ENCODE results near the gene AMY2B. TPM values are rescaled to one million over a fixed set of nuclear protein-coding genes. Genes with fewer than 3 reads are reported as not detected.

Gene AMY2B
- total RNA-seq, 1 donor from 2014 or later, result 2.4 TPM

- TF ChIP-seq CTCF (IDR thresholded peaks at IDR 0.05), result no peak
- peak; percentile 61 for DNase-seq (ENCODE audit: low spot score)
- Mint-ChIP-seq H3K4me3 (ENCODE audit: unreplicated experiment) (no peak overlapping the region), H3K4me1 (ENCODE audit: low read depth) (peaks cover 43% of the 10 kb centered on the region), H3K36me3 (ENCODE audit: low read depth) (peaks cover 20% of the 10 kb centered on the region), H3K27me3 (ENCODE audit: low read depth) (no peaks in the 10 kb centered on the region), H3K27ac (ENCODE audit: unreplicated experiment) (no peak overlapping the region), H3K9me3 (ENCODE audit: low read depth) (no peaks in the 10 kb centered on the region)
Measured at GRCh38 chr1:103529746-103530145, 41.6 kb upstream of the AMY2B start.

- Mint-ChIP-seq H3K4me3 (ENCODE audit: unreplicated experiment) (no peak overlapping the region), H3K9me3 (ENCODE audit: low read depth) (no peaks in the 10 kb centered on the region), H3K36me3 (ENCODE audit: low read depth) (peaks cover 33% of the 10 kb centered on the region), H3K27ac (ENCODE audit: unreplicated experiment) (no peak overlapping the region), H3K27me3 (ENCODE audit: low read depth) (no peaks in the 10 kb centered on the region), H3K4me1 (ENCODE audit: low read depth) (peaks cover under 1% of the 10 kb centered on the region)
- no peak for DNase-seq (ENCODE audit: low spot score)
- TF ChIP-seq CTCF (IDR thresholded peaks at IDR 0.05), result no peak
Measured at GRCh38 chr1:103538226-103538625, 33.2 kb upstream of the AMY2B start.

GRCh38 chr1:103541431-103541830 is 30.0 kb upstream of the AMY2B start:
- H3K27ac Mint-ChIP-seq (ENCODE audit: unreplicated experiment), result no peak overlapping the region
- H3K27me3 Mint-ChIP-seq (ENCODE audit: low read depth), result no peaks in the 10 kb centered on the region
- no peak for TF ChIP-seq CTCF (IDR thresholded peaks at IDR 0.05)
- peaks cover 9% of the 10 kb centered on the region for H3K4me1 Mint-ChIP-seq (ENCODE audit: low read depth)
- no peaks in the 10 kb centered on the region for H3K9me3 Mint-ChIP-seq (ENCODE audit: low read depth)
- no peak for DNase-seq (ENCODE audit: low spot score)
- peaks cover 32% of the 10 kb centered on the region for H3K36me3 Mint-ChIP-seq (ENCODE audit: low read depth)
- H3K4me3 Mint-ChIP-seq (ENCODE audit: unreplicated experiment), result no peak overlapping the region

GRCh38 chr1:103546496-103546895 is 24.9 kb upstream of the AMY2B start:
- Mint-ChIP-seq H3K27ac (ENCODE audit: unreplicated experiment) (no peak overlapping the region), H3K9me3 (ENCODE audit: low read depth) (no peaks in the 10 kb centered on the region), H3K36me3 (ENCODE audit: low read depth) (peaks cover 29% of the 10 kb centered on the region), H3K4me3 (ENCODE audit: unreplicated experiment) (no peak overlapping the region), H3K27me3 (ENCODE audit: low read depth) (no peaks in the 10 kb centered on the region), H3K4me1 (ENCODE audit: low read depth) (peaks cover 9% of the 10 kb centered on the region)
- DNase-seq (ENCODE audit: low spot score), result no peak
- TF ChIP-seq CTCF (IDR thresholded peaks at IDR 0.05), result no peak

- Mint-ChIP-seq H3K27ac (ENCODE audit: unreplicated experiment) (no peak overlapping the region), H3K36me3 (ENCODE audit: low read depth) (peaks cover 30% of the 10 kb centered on the region), H3K27me3 (ENCODE audit: low read depth) (no peaks in the 10 kb centered on the region), H3K9me3 (ENCODE audit: low read depth) (no peaks in the 10 kb centered on the region), H3K4me3 (ENCODE audit: unreplicated experiment) (no peak overlapping the region), H3K4me1 (ENCODE audit: low read depth) (peaks cover 9% of the 10 kb centered on the region)
- no peak for TF ChIP-seq CTCF (IDR thresholded peaks at IDR 0.05)
- no peak for DNase-seq (ENCODE audit: low spot score)
Measured at GRCh38 chr1:103547840-103548239, 23.5 kb upstream of the AMY2B start.

Measured in chondrocyte (in vitro differentiated cells).